Activated CD4-positive, alpha-beta memory T cell treated with anti-CD3 and anti-CD28 coated beads, Interleukin-2, amount 10 ng/mL, durations not matched to agents 7 days and 5 days (primary cell): ENCODE measurements around the gene WDR18. TPM values are rescaled to one million over a fixed set of nuclear protein-coding genes. Genes with fewer than 3 reads are reported as not detected.

Experiments used
- CTCF ChIA-PET: fragments of 350-600 bp; sonication (Branson Sonifier 250); formaldehyde crosslinking; loops from one replicate; lab custom pipeline; 2021; ENCODE audit warnings: antibody characterized with exemption, inconsistent platforms; lab: Charles Lee
- POLR2A ChIA-PET: fragments of 350-600 bp; sonication (Branson Sonifier 250); formaldehyde crosslinking; loops from one replicate; lab custom pipeline; 2021; ENCODE audit warnings: antibody characterized with exemption; lab: Charles Lee
- DNase-seq: peaks from one replicate; pipeline ENCODE4 v3.0.0-alpha.2; 2020
- H3K27ac Mint-ChIP-seq: one replicate; pipeline ENCODE4 v1.8.0; 2021; ENCODE audit warnings: mild to moderate bottlenecking, mixed read lengths
- H3K27me3 Mint-ChIP-seq: one replicate; pipeline ENCODE4 v1.8.0; 2021; ENCODE audit warnings: mixed read lengths
- H3K36me3 Mint-ChIP-seq: one replicate; pipeline ENCODE4 v1.8.0; 2021; ENCODE audit warnings: low read depth, mixed read lengths
- H3K4me1 Mint-ChIP-seq: one replicate; pipeline ENCODE4 v1.8.0; 2021; ENCODE audit warnings: mixed read lengths
- H3K4me3 Mint-ChIP-seq: one replicate; pipeline ENCODE4 v1.8.0; 2021; ENCODE audit warnings: mild to moderate bottlenecking, mixed read lengths
- H3K9me3 Mint-ChIP-seq: one replicate; pipeline ENCODE4 v1.8.0; 2021; ENCODE audit warnings: mixed read lengths
- total RNA-seq, 2 experiments: library from RNA; stranded (reverse); gene quantifications; one replicate each; pipeline ENCODE4 v1.2.3, GENCODE V29; 2021

Gene WDR18
- total RNA-seq, 2 experiments from 2014 or later: 42.0 to 44.3 TPM

GRCh38 chr19:1032264-1032867 is 48.2 kb downstream of the WDR18 start:
- H3K4me3 Mint-ChIP-seq: no peak overlapping the region
- no peaks in the 10 kb centered on the region for H3K27me3 Mint-ChIP-seq
- ChIA-PET CTCF (interaction anchor here (4.4 kb wide), 1 partner anchor 212 kb away, joined by 17 read pairs; no protein-coding TSS in a partner anchor), POLR2A (interaction anchor here (0.6 to 8.8 kb wide), 7 partner anchors 6 to 237 kb away, joined by 3 to 134 read pairs (median 3); partner anchors contain the start of gene ABCA7)
- H3K4me1 Mint-ChIP-seq: peaks cover 56% of the 10 kb centered on the region
- H3K36me3 Mint-ChIP-seq: peaks cover 68% of the 10 kb centered on the region
- no peaks in the 10 kb centered on the region for H3K9me3 Mint-ChIP-seq
- no peak overlapping the region for H3K27ac Mint-ChIP-seq
- DNase-seq: no peak

GRCh38 chr19:1035998-1036621 is 52.0 kb downstream of the WDR18 start:
- H3K27ac Mint-ChIP-seq: peak overlapping the region; percentile 75
- POLR2A ChIA-PET: interaction anchor here (0.6 to 7.2 kb wide), 6 partner anchors 8 to 463 kb away, joined by 3 to 134 read pairs (median 6); partner anchors contain the start of genes CNN2, RNU6-2 and TMEM259
- peaks cover 68% of the 10 kb centered on the region for H3K4me1 Mint-ChIP-seq
- CTCF ChIA-PET: interaction anchor here (6.4 kb wide), 1 partner anchor 9 kb away, joined by 34 read pairs; the partner anchor contains the start of gene CNN2
- DNase-seq: no peak
- H3K27me3 Mint-ChIP-seq: no peaks in the 10 kb centered on the region
- H3K36me3 Mint-ChIP-seq: peaks cover 62% of the 10 kb centered on the region
- no peaks in the 10 kb centered on the region for H3K9me3 Mint-ChIP-seq
- no peak overlapping the region for H3K4me3 Mint-ChIP-seq

GRCh38 chr19:1037621-1038064 is 53.5 kb downstream of the WDR18 start:
- peak overlapping the region; percentile 47 for H3K4me3 Mint-ChIP-seq
- ChIA-PET CTCF (interaction anchor here (0.7 to 6.4 kb wide), 2 partner anchors 10 to 28 kb away, joined by 3 to 34 read pairs; partner anchors contain the start of gene CNN2), POLR2A (interaction anchor here (1.0 to 7.2 kb wide), 8 partner anchors 10 to 50 kb away, joined by 3 to 134 read pairs (median 6); partner anchors contain the start of genes ARHGAP45, CNN2, RNU6-2 and TMEM259)
- H3K36me3 Mint-ChIP-seq: peaks cover 55% of the 10 kb centered on the region
- H3K9me3 Mint-ChIP-seq: no peaks in the 10 kb centered on the region
- H3K27me3 Mint-ChIP-seq: no peaks in the 10 kb centered on the region
- peak overlapping the region; percentile 90 for H3K27ac Mint-ChIP-seq
- DNase-seq: no peak
- peaks cover 71% of the 10 kb centered on the region for H3K4me1 Mint-ChIP-seq

- H3K36me3 Mint-ChIP-seq: peaks cover 50% of the 10 kb centered on the region
- no peaks in the 10 kb centered on the region for H3K9me3 Mint-ChIP-seq
- H3K27ac Mint-ChIP-seq: peak overlapping the region; percentile 90
- ChIA-PET POLR2A (interaction anchor here (0.7 to 7.2 kb wide), 23 partner anchors 8 to 230 kb away, joined by 3 to 134 read pairs (median 5); partner anchors contain the start of genes ARHGAP45, CNN2, GPX4 and RNU6-2), CTCF (interaction anchor here (0.6 to 6.4 kb wide), 5 partner anchors 9 to 884 kb away, joined by 3 to 34 read pairs (median 4); partner anchors contain the start of genes ARHGAP45 and CNN2)
- H3K4me1 Mint-ChIP-seq: peaks cover 65% of the 10 kb centered on the region
- H3K27me3 Mint-ChIP-seq: no peaks in the 10 kb centered on the region
- peak overlapping the region; percentile 97 for H3K4me3 Mint-ChIP-seq
- no peak for DNase-seq
Measured at GRCh38 chr19:1038978-1039645, 55.0 kb downstream of the WDR18 start.

- H3K27me3 Mint-ChIP-seq: no peaks in the 10 kb centered on the region
- peaks cover 55% of the 10 kb centered on the region for H3K36me3 Mint-ChIP-seq
- peak within 1 kb of the TSS; percentile 97 for H3K4me3 Mint-ChIP-seq
- ChIA-PET POLR2A (interaction anchor here (0.7 to 7.2 kb wide), 20 partner anchors 12 to 230 kb away, joined by 3 to 134 read pairs (median 5); partner anchors contain the start of genes ARHGAP45, CNN2, GPX4 and RNU6-2), CTCF (interaction anchor here (0.6 to 6.4 kb wide), 4 partner anchors 9 to 507 kb away, joined by 3 to 34 read pairs (median 6); partner anchors contain the start of genes ARHGAP45 and CNN2)
- peaks cover 65% of the 10 kb centered on the region for H3K4me1 Mint-ChIP-seq
- peak within 1 kb of the TSS; percentile 90 for H3K27ac Mint-ChIP-seq
- H3K9me3 Mint-ChIP-seq: no peaks in the 10 kb centered on the region
- DNase-seq: peak; percentile 99
Measured at GRCh38 chr19:1039646-1040475, 55.7 kb downstream of the WDR18 start, which contains the start of gene ABCA7. ABCA7 (plus strand) TSS chr19:1040107; CDS start chr19:1041362, 1,255 bp downstream.

- peaks cover 61% of the 10 kb centered on the region for H3K4me1 Mint-ChIP-seq
- peak; percentile 95 for DNase-seq
- ChIA-PET POLR2A (interaction anchor here (0.7 to 7.2 kb wide), 20 partner anchors 12 to 239 kb away, joined by 3 to 134 read pairs (median 5); partner anchors contain the start of genes ARHGAP45, CNN2, RNU6-2 and TMEM259), CTCF (interaction anchor here (0.7 to 6.4 kb wide), 8 partner anchors 10 to 185 kb away, joined by 3 to 34 read pairs (median 4); partner anchors contain the start of genes ARHGAP45, CNN2 and RNU6-2)
- H3K9me3 Mint-ChIP-seq: no peaks in the 10 kb centered on the region
- no peaks in the 10 kb centered on the region for H3K27me3 Mint-ChIP-seq
- peak overlapping the region; percentile 90 for H3K27ac Mint-ChIP-seq
- peak overlapping the region; percentile 97 for H3K4me3 Mint-ChIP-seq
- peaks cover 53% of the 10 kb centered on the region for H3K36me3 Mint-ChIP-seq
Measured at GRCh38 chr19:1040476-1041271, 56.5 kb downstream of the WDR18 start.

GRCh38 chr19:1041272-1041834 is 57.2 kb downstream of the WDR18 start:
- no peaks in the 10 kb centered on the region for H3K9me3 Mint-ChIP-seq

GRCh38 chr19:1041835-1042685 is 57.9 kb downstream of the WDR18 start:
- ChIA-PET CTCF (interaction anchor here (1.1 to 2.1 kb wide), 2 partner anchors 12 to 151 kb away, joined by 3 to 5 read pairs; no protein-coding TSS in a partner anchor), POLR2A (interaction anchor here (0.9 to 7.2 kb wide), 10 partner anchors 10 to 241 kb away, joined by 3 to 134 read pairs (median 14); partner anchors contain the start of genes ARHGAP45, CNN2, RNU6-2 and TMEM259)
- H3K4me1 Mint-ChIP-seq: peaks cover 52% of the 10 kb centered on the region
- H3K4me3 Mint-ChIP-seq: no peak overlapping the region
- peaks cover 51% of the 10 kb centered on the region for H3K36me3 Mint-ChIP-seq
- no peak for DNase-seq
- no peaks in the 10 kb centered on the region for H3K9me3 Mint-ChIP-seq
- H3K27me3 Mint-ChIP-seq: no peaks in the 10 kb centered on the region
- no peak overlapping the region for H3K27ac Mint-ChIP-seq

More at GRCh38 chr19:1041272-1041834, 57.2 kb downstream of the WDR18 start:
- DNase-seq: no peak
- Mint-ChIP-seq H3K4me3 (peak overlapping the region; percentile 97), H3K36me3 (peaks cover 50% of the 10 kb centered on the region), H3K27ac (peak overlapping the region; percentile 90), H3K27me3 (no peaks in the 10 kb centered on the region), H3K4me1 (peaks cover 54% of the 10 kb centered on the region)
- ChIA-PET POLR2A (interaction anchor here (0.7 to 7.2 kb wide), 11 partner anchors 13 to 240 kb away, joined by 3 to 134 read pairs (median 10); partner anchors contain the start of genes ARHGAP45, CNN2, RNU6-2 and TMEM259), CTCF (interaction anchor here (0.7 to 6.4 kb wide), 6 partner anchors 11 to 186 kb away, joined by 3 to 34 read pairs (median 3); partner anchors contain the start of genes ARHGAP45, CNN2 and RNU6-2)

GRCh38 chr19:1042689-1043511 is 58.8 kb downstream of the WDR18 start:
- CTCF ChIA-PET: interaction anchor here (2.1 kb wide), 1 partner anchor 150 kb away, joined by 5 read pairs; no protein-coding TSS in a partner anchor
- Mint-ChIP-seq H3K4me1 (peaks cover 45% of the 10 kb centered on the region), H3K27me3 (no peaks in the 10 kb centered on the region), H3K27ac (no peak overlapping the region), H3K4me3 (no peak overlapping the region), H3K9me3 (no peaks in the 10 kb centered on the region), H3K36me3 (peaks cover 45% of the 10 kb centered on the region)
- POLR2A ChIA-PET: interaction anchor here (0.7 to 1.4 kb wide), 8 partner anchors 11 to 45 kb away, joined by 3 to 7 read pairs (median 3); partner anchors contain the start of genes ARHGAP45 and CNN2
- DNase-seq: no peak
